Measurements from ENCODE around the gene C3orf38. TPM values are rescaled to one million over a fixed set of nuclear protein-coding genes. Genes with fewer than 3 reads are reported as not detected.
"Not testable (repeated sequence)": the region's sequence is repeated elsewhere in the genome, so short reads cannot be mapped to it uniquely, and the experiment has no call there.

Gene C3orf38
- total RNA-seq, 1 donor from 2014 or later, result 61.6 TPM

GRCh38 chr3:88117683-88118082 is 32.1 kb upstream of the C3orf38 start:
- Histone ChIP-seq H2AFZ (replicated peaks) (no peak overlapping the region), H3K79me2 (ENCODE audit: low read depth) (peaks cover 25% of the 10 kb centered on the region), H3K4me1 (peaks cover 6% of the 10 kb centered on the region), H3K9me3 (ENCODE audit: low read depth) (no peaks in the 10 kb centered on the region), H3K4me3 (no peak overlapping the region), H3K9ac (no peak overlapping the region), H3K36me3 (peaks cover 3% of the 10 kb centered on the region), H3K27me3 (no peaks in the 10 kb centered on the region), H3K4me2 (no peak overlapping the region), H4K20me1 (ENCODE audit: low read depth) (peaks cover 13% of the 10 kb centered on the region), H3K27ac (no peak overlapping the region), H3F3A (ENCODE audit: low read depth) (peaks cover 5% of the 10 kb centered on the region)
- Mint-ChIP-seq H3K4me1 (peaks cover 2% of the 10 kb centered on the region), H3K9me3 (no peaks in the 10 kb centered on the region), H3K27me3 (ENCODE audit: insufficient read depth, low read depth) (peaks cover 2% of the 10 kb centered on the region), H3K27ac (no peak overlapping the region), H3K4me3 (no peak overlapping the region), H3K36me3 (peaks cover 12% of the 10 kb centered on the region)
- no peak for TF ChIP-seq CTCF (IDR thresholded peaks at IDR 0.05)
- no peak for TF ChIP-seq EZH2 (IDR thresholded peaks at IDR 0.05)
- TF ChIP-seq EZH2phosphoT487 (IDR thresholded peaks at IDR 0.05), result no peak
- DNase-seq (ENCODE audit: low spot score), result no peak

GRCh38 chr3:88118603-88119002 is 31.2 kb upstream of the C3orf38 start:
- not testable (repeated sequence) for H3K9me3 Mint-ChIP-seq; H3K4me3 Mint-ChIP-seq; H3K4me1 ChIP-seq; H3F3A ChIP-seq (ENCODE audit: low read depth); H3K36me3 ChIP-seq; H3K27me3 ChIP-seq; H3K4me3 ChIP-seq; H3K27ac Mint-ChIP-seq; H3K9me3 ChIP-seq (ENCODE audit: low read depth); DNase-seq (ENCODE audit: low spot score); H3K27me3 Mint-ChIP-seq (ENCODE audit: insufficient read depth, low read depth); H3K4me1 Mint-ChIP-seq; H3K4me2 ChIP-seq; H4K20me1 ChIP-seq (ENCODE audit: low read depth); H3K27ac ChIP-seq; H3K9ac ChIP-seq; H2AFZ ChIP-seq (replicated peaks)
- H3K36me3 Mint-ChIP-seq, result peaks cover 12% of the 10 kb centered on the region
- peaks cover 25% of the 10 kb centered on the region for H3K79me2 ChIP-seq (ENCODE audit: low read depth)

- Histone ChIP-seq H3K27ac (no peak overlapping the region), H3K36me3 (peaks cover 3% of the 10 kb centered on the region), H2AFZ (replicated peaks) (no peak overlapping the region), H4K20me1 (ENCODE audit: low read depth) (no peaks in the 10 kb centered on the region), H3K4me1 (no peaks in the 10 kb centered on the region), H3K4me3 (no peak overlapping the region), H3F3A (ENCODE audit: low read depth) (no peaks in the 10 kb centered on the region), H3K9me3 (ENCODE audit: low read depth) (no peaks in the 10 kb centered on the region), H3K27me3 (no peaks in the 10 kb centered on the region), H3K9ac (no peak overlapping the region), H3K4me2 (no peak overlapping the region), H3K79me2 (ENCODE audit: low read depth) (peaks cover 21% of the 10 kb centered on the region)
- H3K36me3 Mint-ChIP-seq, result peaks cover 5% of the 10 kb centered on the region
- no peak overlapping the region for H3K27ac Mint-ChIP-seq
- no peak overlapping the region for H3K4me3 Mint-ChIP-seq
- H3K9me3 Mint-ChIP-seq, result no peaks in the 10 kb centered on the region
- H3K27me3 Mint-ChIP-seq (ENCODE audit: insufficient read depth, low read depth), result peaks cover 2% of the 10 kb centered on the region
- TF ChIP-seq CTCF (IDR thresholded peaks at IDR 0.05), result no peak
- TF ChIP-seq EZH2phosphoT487 (IDR thresholded peaks at IDR 0.05), result no peak
- no peak for TF ChIP-seq EZH2 (IDR thresholded peaks at IDR 0.05)
- no peaks in the 10 kb centered on the region for H3K4me1 Mint-ChIP-seq
- DNase-seq (ENCODE audit: low spot score), result no peak
These were observed 26.2 kb upstream of the C3orf38 start for GRCh38 chr3:88123526-88123925.

GRCh38 chr3:88131695-88132094 is 18.1 kb upstream of the C3orf38 start:
- Histone ChIP-seq H3K4me2 (no peak overlapping the region), H3K27me3 (no peaks in the 10 kb centered on the region), H3K9me3 (ENCODE audit: low read depth) (no peaks in the 10 kb centered on the region), H3K4me3 (no peak overlapping the region), H3K9ac (no peak overlapping the region), H3K36me3 (no peaks in the 10 kb centered on the region), H3K4me1 (no peaks in the 10 kb centered on the region), H3K79me2 (ENCODE audit: low read depth) (peaks cover 10% of the 10 kb centered on the region), H3F3A (ENCODE audit: low read depth) (no peaks in the 10 kb centered on the region), H4K20me1 (ENCODE audit: low read depth) (no peaks in the 10 kb centered on the region), H3K27ac (no peak overlapping the region), H2AFZ (replicated peaks) (no peak overlapping the region)
- Mint-ChIP-seq H3K27me3 (ENCODE audit: insufficient read depth, low read depth) (no peaks in the 10 kb centered on the region), H3K4me1 (no peaks in the 10 kb centered on the region), H3K4me3 (no peak overlapping the region), H3K27ac (no peak overlapping the region), H3K9me3 (no peaks in the 10 kb centered on the region), H3K36me3 (peaks cover 15% of the 10 kb centered on the region)
- no peak for DNase-seq (ENCODE audit: low spot score)
- TF ChIP-seq EZH2 (IDR thresholded peaks at IDR 0.05), result no peak
- TF ChIP-seq CTCF (IDR thresholded peaks at IDR 0.05), result no peak
- no peak for TF ChIP-seq EZH2phosphoT487 (IDR thresholded peaks at IDR 0.05)

Data from neural progenitor cell (in vitro differentiated cells).